CD14-positive monocyte (primary cell): ENCODE measurements around the gene PCARE. TPM values are rescaled to one million over a fixed set of nuclear protein-coding genes. Genes with fewer than 3 reads are reported as not detected.

Experiments
- DNase-seq, 3 donors: peaks; one replicate each; pipeline ENCODE4 v3.0.0-alpha.2; 2011 to 2022
- H2AFZ ChIP-seq: 2 replicates; pipeline ENCODE4 v1.6.0; 2012; ENCODE audit warnings: mild to moderate bottlenecking, low read depth, low read length, inconsistent platforms; ENCODE audit not compliant: insufficient read depth, poor library complexity, severe bottlenecking
- H3K27ac ChIP-seq, 2 donors: 1 replicate in 1 of 2; 2 replicates in 1 of 2; pipeline ENCODE4 v1.5.1; 2012 to 2013; ENCODE audit warnings: low read length in 2 of 2, control low read depth in 1 of 2, inconsistent platforms in 1 of 2, low read depth in 1 of 2, mild to moderate bottlenecking in 1 of 2
- H3K27me3 ChIP-seq, 2 donors: one replicate each; pipeline versions ENCODE4 v1.6.0 to v1.6.1; 2011 to 2013; ENCODE audit warnings: low read length in 2 of 2; ENCODE audit not compliant: control insufficient read depth in 2 of 2, insufficient read depth in 2 of 2
- H3K36me3 ChIP-seq, 2 donors: replicated peaks in 1 of 2; 1 replicate in 1 of 2; 2 replicates in 1 of 2; pipeline versions ENCODE4 v1.5.1 to v1.6.1; 2012 to 2013; ENCODE audit warnings: low read length in 2 of 2, control low read depth in 1 of 2, inconsistent platforms in 1 of 2, mild to moderate bottlenecking in 1 of 2; ENCODE audit not compliant: insufficient read depth in 2 of 2, control insufficient read depth in 1 of 2
- H3K4me1 ChIP-seq, 2 donors: 1 replicate in 1 of 2; 2 replicates in 1 of 2; pipeline versions ENCODE4 v1.5.1 to v1.6.1; 2012 to 2013; ENCODE audit warnings: low read length in 2 of 2, control low read depth in 1 of 2, inconsistent platforms in 1 of 2, mild to moderate bottlenecking in 1 of 2, moderate library complexity in 1 of 2; ENCODE audit not compliant: insufficient read depth in 2 of 2, control insufficient read depth in 1 of 2
- H3K4me2 ChIP-seq: replicated peaks from 2 replicates; pipeline ENCODE3; 2012; ENCODE audit warnings: low read length, moderate library complexity, mild to moderate bottlenecking; ENCODE audit not compliant: poor library complexity, severe bottlenecking; ENCODE audit errors: extremely low read depth
- H3K4me3 ChIP-seq, 3 experiments: fragments of 200-600 bp in 1 of 3; sonication (generic) in 1 of 3; replicated peaks in 1 of 3; 1 replicate in 2 of 3; 2 replicates in 1 of 3; pipeline ENCODE4 v1.5.1; 2011 to 2013; ENCODE audit warnings: low read length in 3 of 3, mild to moderate bottlenecking in 3 of 3, control low read depth in 2 of 3, low read depth in 2 of 3, inconsistent platforms in 1 of 3, moderate library complexity in 1 of 3
- H3K79me2 ChIP-seq: 2 replicates; pipeline ENCODE4 v1.6.0; 2012; ENCODE audit warnings: mild to moderate bottlenecking, control low read depth, inconsistent platforms, low read length, moderate library complexity; ENCODE audit not compliant: insufficient read depth
- H3K9ac ChIP-seq: 2 replicates; pipeline ENCODE4 v1.6.0; 2017; ENCODE audit warnings: low read length, mild to moderate bottlenecking; ENCODE audit not compliant: insufficient read depth, poor library complexity, severe bottlenecking
- H3K9me3 ChIP-seq, 2 donors: replicated peaks in 1 of 2; 1 replicate in 1 of 2; 2 replicates in 1 of 2; pipeline versions ENCODE4 v1.5.1 to v1.6.1; 2012 to 2013; ENCODE audit warnings: low read length in 2 of 2, control low read depth in 1 of 2; ENCODE audit not compliant: control insufficient read depth in 1 of 2, insufficient read depth in 1 of 2
- H4K20me1 ChIP-seq: 2 replicates; pipeline ENCODE4 v1.6.0; 2012; ENCODE audit warnings: mild to moderate bottlenecking, low read length, control low read depth, moderate library complexity; ENCODE audit not compliant: insufficient read depth
- H3K27ac Mint-ChIP-seq, 7 donors: one replicate each; pipeline ENCODE4 v1.8.0; 2020; ENCODE audit warnings: mild to moderate bottlenecking in 7 of 7, mixed read lengths in 7 of 7, moderate library complexity in 6 of 7, inconsistent platforms in 2 of 7
- H3K27me3 Mint-ChIP-seq, 3 donors: one replicate each; pipeline ENCODE4 v1.8.0; 2021 to 2022; ENCODE audit warnings: low read depth in 3 of 3, mild to moderate bottlenecking in 3 of 3, mixed read lengths in 3 of 3, moderate library complexity in 3 of 3, inconsistent platforms in 1 of 3
- H3K36me3 Mint-ChIP-seq, 2 donors: one replicate each; pipeline ENCODE4 v1.8.0; 2020; ENCODE audit warnings: mixed read lengths in 2 of 2, inconsistent platforms in 1 of 2, mild to moderate bottlenecking in 1 of 2
- H3K4me1 Mint-ChIP-seq: one replicate; pipeline ENCODE4 v1.8.0; 2020; ENCODE audit warnings: mild to moderate bottlenecking, mixed read lengths
- H3K4me3 Mint-ChIP-seq, 2 donors: one replicate each; pipeline ENCODE4 v1.8.0; 2020; ENCODE audit warnings: mild to moderate bottlenecking in 2 of 2, mixed read lengths in 2 of 2, moderate library complexity in 1 of 2
- H3K9me3 Mint-ChIP-seq, 7 donors: one replicate each; pipeline ENCODE4 v1.8.0; 2020 to 2022; ENCODE audit warnings: mixed read lengths in 7 of 7, mild to moderate bottlenecking in 6 of 7, moderate library complexity in 6 of 7, inconsistent platforms in 2 of 7
- whole genome bisulfite sequencing: methylation state at CpG from one replicate; pipeline ENCODE4 v1.1.5; 2013; ENCODE audit warnings: missing lambda C conversion rate; ENCODE audit not compliant: insufficient coverage; 5-methylcytosine and 5-hydroxymethylcytosine counted together
- intact Hi-C, 2 donors: fragments of 100-400 bp; cut with micrococcal nuclease; formaldehyde crosslinking; loops; one replicate each; pipeline versions ENCODE4 v1.15.0 to v1.15.1; 2023
- polyA plus RNA-seq, 3 donors: library from polyadenylated mRNA; depleted of rRNA in 1 of 3; unstranded in 2 of 3; stranded (reverse) in 1 of 3; fragments of 300-500 nt in 2 of 3; fragments of >200 nt in 1 of 3; fragmentation: Illumina TruSeq in 2 of 3; gene quantifications; 1 replicate in 2 of 3; 2 replicates in 1 of 3; pipeline ENCODE4 v1.2.3, GENCODE V29; 2012 to 2021
- TF ChIP-seq, protein P1 (sequence below): fragments of 200-600 bp; IDR thresholded peaks from one replicate; pipeline ENCODE4 v1.8.0; 2022; ENCODE audit warnings: antibody characterized with exemption, mild to moderate bottlenecking

The PCARE gene
- polyA plus RNA-seq, 3 donors, result not detected

DNA sequence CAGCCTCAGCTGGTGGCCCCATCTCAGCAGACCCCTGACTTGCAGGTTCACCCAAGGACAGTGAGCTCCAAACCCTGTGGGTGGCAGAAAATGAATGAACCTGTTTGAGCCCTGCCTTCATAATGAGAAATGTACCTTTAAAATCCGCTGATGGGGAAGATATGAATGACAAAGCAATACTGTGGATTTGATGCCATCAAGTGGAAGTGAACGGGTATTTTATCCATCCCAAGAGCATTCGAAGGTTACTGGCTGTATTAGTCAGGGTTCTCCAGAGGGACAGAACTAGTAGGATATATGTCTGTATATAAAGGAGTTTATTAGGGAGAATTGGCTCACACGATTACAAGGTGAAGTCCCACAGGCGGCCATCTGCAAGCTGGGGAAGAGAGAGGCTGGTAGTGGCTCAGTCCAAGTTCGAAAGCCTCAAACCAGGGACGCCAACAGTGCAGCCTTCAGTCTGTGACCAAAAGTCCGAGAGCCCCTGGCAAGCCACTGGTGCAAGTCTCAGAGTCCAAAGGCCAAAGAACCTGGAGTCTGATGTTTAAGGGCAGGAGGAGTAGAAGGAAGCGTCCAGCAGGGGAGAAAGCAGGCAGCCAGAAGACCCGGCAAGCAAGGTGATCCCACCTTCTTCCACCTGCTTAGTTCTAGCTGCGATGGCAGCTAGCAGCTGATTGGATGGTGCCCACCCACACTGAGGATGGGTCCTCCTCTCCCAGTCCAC, 61.1 kb downstream of the PCARE start:
- H3K27ac Mint-ChIP-seq, result peak overlapping the region in 1 of 7 donors; percentile 91
- H3K4me2 ChIP-seq, result no peak overlapping the region
- H3K9me3 ChIP-seq, result no peaks in the 10 kb centered on the region
- H3K36me3 ChIP-seq, result no peaks in the 10 kb centered on the region
- no peak overlapping the region for H3K9ac ChIP-seq
- no peak overlapping the region for H3K4me3 ChIP-seq
- peaks cover 0 to 5% of the 10 kb centered on the region in 2 donors for H3K36me3 Mint-ChIP-seq
- DNase-seq, result peak in 1 of 3 donors; percentile 20
- H3K27me3 Mint-ChIP-seq, result peaks cover 9 to 23% (median 14%) of the 10 kb centered on the region in 3 donors
- intact Hi-C loops, result loop anchor here in 1 of 2 donors (10.0 kb wide), 2 partner anchors 48 to 102 kb away; partner anchors contain the start of gene CLIP4
- H3K27me3 ChIP-seq, result peaks cover 0 to 2% of the 10 kb centered on the region in 2 donors
- H2AFZ ChIP-seq, result no peak overlapping the region
- TF ChIP-seq, protein P1, sequence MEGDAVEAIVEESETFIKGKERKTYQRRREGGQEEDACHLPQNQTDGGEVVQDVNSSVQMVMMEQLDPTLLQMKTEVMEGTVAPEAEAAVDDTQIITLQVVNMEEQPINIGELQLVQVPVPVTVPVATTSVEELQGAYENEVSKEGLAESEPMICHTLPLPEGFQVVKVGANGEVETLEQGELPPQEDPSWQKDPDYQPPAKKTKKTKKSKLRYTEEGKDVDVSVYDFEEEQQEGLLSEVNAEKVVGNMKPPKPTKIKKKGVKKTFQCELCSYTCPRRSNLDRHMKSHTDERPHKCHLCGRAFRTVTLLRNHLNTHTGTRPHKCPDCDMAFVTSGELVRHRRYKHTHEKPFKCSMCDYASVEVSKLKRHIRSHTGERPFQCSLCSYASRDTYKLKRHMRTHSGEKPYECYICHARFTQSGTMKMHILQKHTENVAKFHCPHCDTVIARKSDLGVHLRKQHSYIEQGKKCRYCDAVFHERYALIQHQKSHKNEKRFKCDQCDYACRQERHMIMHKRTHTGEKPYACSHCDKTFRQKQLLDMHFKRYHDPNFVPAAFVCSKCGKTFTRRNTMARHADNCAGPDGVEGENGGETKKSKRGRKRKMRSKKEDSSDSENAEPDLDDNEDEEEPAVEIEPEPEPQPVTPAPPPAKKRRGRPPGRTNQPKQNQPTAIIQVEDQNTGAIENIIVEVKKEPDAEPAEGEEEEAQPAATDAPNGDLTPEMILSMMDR, result peak; percentile 14
- no peaks in the 10 kb centered on the region for H3K79me2 ChIP-seq
- peaks cover 60% of the 10 kb centered on the region for H3K4me1 Mint-ChIP-seq
- H3K4me1 ChIP-seq, result peaks cover 49 to 59% of the 10 kb centered on the region in 2 donors
- WGBS, result 84% methylated on average over 11 of the region's 11 CpGs
- no peak overlapping the region for H3K4me3 Mint-ChIP-seq
- H4K20me1 ChIP-seq, result no peaks in the 10 kb centered on the region
- H3K9me3 Mint-ChIP-seq, result no peaks in the 10 kb centered on the region
- H3K27ac ChIP-seq, result no peak overlapping the region

DNA sequence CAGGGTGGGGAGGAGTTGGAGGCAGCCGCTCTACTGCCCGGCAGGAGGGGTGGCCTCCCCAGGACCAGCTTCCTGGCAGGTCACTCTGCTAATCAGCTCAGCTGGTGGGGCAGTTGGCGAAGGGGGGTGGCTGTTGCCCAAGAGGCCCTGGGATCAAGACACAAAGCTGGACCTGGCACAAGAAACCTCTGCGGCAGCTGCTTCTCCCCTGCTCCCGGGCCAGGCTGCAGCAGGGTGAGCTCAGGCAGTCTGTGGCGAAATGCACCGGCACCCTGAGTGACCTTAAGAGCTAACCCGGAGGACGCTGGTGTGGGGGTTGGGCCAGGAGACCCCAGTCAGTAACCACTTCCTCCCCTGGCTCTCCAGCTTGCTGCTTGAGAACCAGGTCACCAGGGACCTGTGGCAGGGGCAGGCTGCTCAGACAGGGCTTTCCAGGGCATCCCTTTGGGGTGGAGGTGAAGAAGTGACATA, 62.1 kb downstream of the PCARE start:
- WGBS, result 5% methylated on average over 4 of the region's 9 CpGs
- Histone ChIP-seq H3K27me3 (peaks cover 0 to 2% of the 10 kb centered on the region in 2 donors), H3K9me3 (no peaks in the 10 kb centered on the region), H3K36me3 (no peaks in the 10 kb centered on the region), H3K4me2 (no peak overlapping the region), H2AFZ (peak overlapping the region; percentile 62), H3K4me3 (no peak overlapping the region), H3K9ac (no peak overlapping the region), H3K27ac (no peak overlapping the region), H3K79me2 (no peaks in the 10 kb centered on the region), H4K20me1 (no peaks in the 10 kb centered on the region), H3K4me1 (peaks cover 42 to 51% of the 10 kb centered on the region in 2 donors)
- H3K9me3 Mint-ChIP-seq, result no peaks in the 10 kb centered on the region
- peak overlapping the region in 1 of 7 donors; percentile 8 for H3K27ac Mint-ChIP-seq
- H3K4me1 Mint-ChIP-seq, result peaks cover 56% of the 10 kb centered on the region
- peak in 1 of 3 donors; percentile 21 for DNase-seq
- H3K4me3 Mint-ChIP-seq, result no peak overlapping the region
- peaks cover 0 to 5% of the 10 kb centered on the region in 2 donors for H3K36me3 Mint-ChIP-seq
- TF ChIP-seq, protein P1, result no peak
- intact Hi-C loops, result loop anchor here in 1 of 2 donors (10.0 kb wide), 2 partner anchors 47 to 103 kb away; partner anchors contain the start of gene CLIP4
- peaks cover 9 to 23% (median 14%) of the 10 kb centered on the region in 3 donors for H3K27me3 Mint-ChIP-seq

Other genes starting within 250 kb of the PCARE start
- gene TRMT61B, start 204.2 kb downstream of the PCARE start, polyA plus RNA-seq, result 10 to 100 TPM in 1 of 3 donors, 1 to 10 TPM in 2; 6.7 to 10.2 (median 8.1) TPM
- gene WDR43, start 179.9 kb downstream of the PCARE start, polyA plus RNA-seq, result 10 to 100 TPM; 12.2 to 19.2 (median 16.1) TPM
- 1 to 10 TPM in 1 of 3 donors, under 1 TPM in 1, not detected in 1; 0.23 to 5.5 TPM for gene TOGARAM2, start 93.2 kb downstream of the PCARE start, polyA plus RNA-seq
- gene CLIP4, start 40.9 kb upstream of the PCARE start, polyA plus RNA-seq, result 10 to 100 TPM; 19.6 to 29.8 (median 21.7) TPM